Endodermal cell (in vitro differentiated cells): ENCODE measurements around the gene KLHDC9. TPM values are rescaled to one million over a fixed set of nuclear protein-coding genes. Genes with fewer than 3 reads are reported as not detected.

Experiments
- DNase-seq: peaks from one replicate; pipeline ENCODE4 v3.0.0-alpha.2; 2017
- H3K27ac ChIP-seq: 2 replicates; pipeline ENCODE4 v1.5.1; 2013; ENCODE audit warnings: mild to moderate bottlenecking, low read depth, low read length, moderate library complexity
- H3K27me3 ChIP-seq: 2 replicates; pipeline ENCODE4 v1.6.1; 2013; ENCODE audit warnings: mild to moderate bottlenecking, low read length, moderate library complexity; ENCODE audit not compliant: insufficient read depth, control insufficient read depth, poor library complexity, severe bottlenecking
- H3K36me3 ChIP-seq: 2 replicates; pipeline ENCODE4 v1.7.0; 2013; ENCODE audit warnings: mild to moderate bottlenecking, low read length, moderate library complexity; ENCODE audit not compliant: control insufficient read depth, insufficient read depth
- H3K4me1 ChIP-seq: one replicate; pipeline ENCODE4 v1.7.0; 2013; ENCODE audit warnings: low read length; ENCODE audit not compliant: control insufficient read depth, insufficient read depth
- H3K4me3 ChIP-seq: 2 replicates; pipeline ENCODE4 v1.5.1; 2013; ENCODE audit warnings: mild to moderate bottlenecking, low read length, moderate library complexity
- H3K9ac ChIP-seq: 2 replicates; pipeline ENCODE4 v1.6.1; 2013; ENCODE audit warnings: mild to moderate bottlenecking, low read length, moderate library complexity; ENCODE audit not compliant: poor library complexity, severe bottlenecking; ENCODE audit errors: extremely low read depth
- H3K9me3 ChIP-seq: 2 replicates; pipeline ENCODE4 v1.6.1; 2013; ENCODE audit warnings: mild to moderate bottlenecking, low read length, moderate library complexity; ENCODE audit not compliant: control insufficient read depth
- H3K27ac Mint-ChIP-seq: 2 replicates; pipeline ENCODE4 v1.8.0; 2020; ENCODE audit warnings: mixed read lengths
- H3K27me3 Mint-ChIP-seq: 2 replicates; pipeline ENCODE4 v1.8.0; 2021; ENCODE audit warnings: mild to moderate bottlenecking, mixed read lengths; ENCODE audit not compliant: insufficient read depth
- H3K36me3 Mint-ChIP-seq: 2 replicates; pipeline ENCODE4 v1.8.0; 2020; ENCODE audit warnings: low read depth, mixed read lengths
- H3K4me1 Mint-ChIP-seq: 2 replicates; pipeline ENCODE4 v1.8.0; 2020; ENCODE audit warnings: mixed read lengths
- H3K4me3 Mint-ChIP-seq: 2 replicates; pipeline ENCODE4 v1.8.0; 2020; ENCODE audit warnings: mild to moderate bottlenecking, moderate library complexity, mixed read lengths
- H3K9me3 Mint-ChIP-seq: 2 replicates; pipeline ENCODE4 v1.8.0; 2020; ENCODE audit warnings: mild to moderate bottlenecking, mixed read lengths
- WGBS, 2 experiments: methylation state at CpG; one replicate each; pipeline versions ENCODE4 v1.1.5 to v1.1.7; 2013; ENCODE audit warnings: missing lambda C conversion rate in 2 of 2, mixed read lengths in 1 of 2; ENCODE audit not compliant: insufficient coverage in 1 of 2, insufficient read length in 1 of 2; 5-methylcytosine and 5-hydroxymethylcytosine counted together
- total RNA-seq, 2 donors: library from RNA; stranded (reverse); fragmentation: NEBNext Ultra II Directional in 1 of 2; extraction: Animal tissue kit (Norgen Biotek cat#: 25700) in 1 of 2; gene quantifications; 2 replicates in 1 of 2; 3 replicates in 1 of 2; pipeline ENCODE4 v1.2.1, GENCODE V29; 2021
- TF ChIP-seq, protein P1 (sequence below): fragments of 200-600 bp; sonication (generic); conservative IDR thresholded peaks from 2 replicates; pipeline ENCODE4 v1.5.0; 2021; ENCODE audit warnings: antibody characterized with exemption, mild to moderate bottlenecking

The KLHDC9 gene
- total RNA-seq, 2 donors from 2014 or later, result 14.6 to 25.4 TPM

DNA sequence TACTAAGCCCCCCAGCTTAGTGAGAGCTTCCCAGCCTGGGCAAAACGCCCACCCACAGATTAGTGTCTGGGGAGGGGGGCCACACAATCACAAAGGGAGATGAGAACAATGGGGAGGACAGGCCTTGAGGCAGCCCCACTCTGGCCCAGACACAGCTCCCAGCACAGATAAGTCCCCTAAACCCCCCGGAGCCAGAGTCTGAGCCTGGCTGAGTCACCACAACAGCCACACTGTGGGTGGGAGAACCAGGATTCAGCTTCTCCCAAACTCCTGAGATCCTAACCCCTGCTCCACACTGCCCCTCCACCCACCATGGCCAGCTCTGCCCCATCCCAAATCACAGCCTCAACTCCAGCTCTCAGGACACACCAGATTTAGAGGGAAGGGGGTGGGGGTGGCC, 13.0 kb upstream of the KLHDC9 start:
- DNase-seq, result no peak
- H3K27ac Mint-ChIP-seq, result peak overlapping the region; percentile 80
- H3K9ac ChIP-seq, result no peak overlapping the region
- H3K9me3 ChIP-seq, result no peaks in the 10 kb centered on the region
- H3K9me3 Mint-ChIP-seq, result no peaks in the 10 kb centered on the region
- no peaks in the 10 kb centered on the region for H3K36me3 Mint-ChIP-seq
- 63% methylated on average over 2 of the region's 2 CpGs; no CpG with 5 or more reads in 1 of the 2 experiments for WGBS, 2 experiments
- H3K4me1 Mint-ChIP-seq, result peaks cover 30% of the 10 kb centered on the region
- no peak overlapping the region for H3K4me3 ChIP-seq
- TF ChIP-seq, protein P1, sequence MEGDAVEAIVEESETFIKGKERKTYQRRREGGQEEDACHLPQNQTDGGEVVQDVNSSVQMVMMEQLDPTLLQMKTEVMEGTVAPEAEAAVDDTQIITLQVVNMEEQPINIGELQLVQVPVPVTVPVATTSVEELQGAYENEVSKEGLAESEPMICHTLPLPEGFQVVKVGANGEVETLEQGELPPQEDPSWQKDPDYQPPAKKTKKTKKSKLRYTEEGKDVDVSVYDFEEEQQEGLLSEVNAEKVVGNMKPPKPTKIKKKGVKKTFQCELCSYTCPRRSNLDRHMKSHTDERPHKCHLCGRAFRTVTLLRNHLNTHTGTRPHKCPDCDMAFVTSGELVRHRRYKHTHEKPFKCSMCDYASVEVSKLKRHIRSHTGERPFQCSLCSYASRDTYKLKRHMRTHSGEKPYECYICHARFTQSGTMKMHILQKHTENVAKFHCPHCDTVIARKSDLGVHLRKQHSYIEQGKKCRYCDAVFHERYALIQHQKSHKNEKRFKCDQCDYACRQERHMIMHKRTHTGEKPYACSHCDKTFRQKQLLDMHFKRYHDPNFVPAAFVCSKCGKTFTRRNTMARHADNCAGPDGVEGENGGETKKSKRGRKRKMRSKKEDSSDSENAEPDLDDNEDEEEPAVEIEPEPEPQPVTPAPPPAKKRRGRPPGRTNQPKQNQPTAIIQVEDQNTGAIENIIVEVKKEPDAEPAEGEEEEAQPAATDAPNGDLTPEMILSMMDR, result no peak
- H3K4me1 ChIP-seq, result peaks cover 6% of the 10 kb centered on the region
- no peak overlapping the region for H3K27ac ChIP-seq
- peaks cover 2% of the 10 kb centered on the region for H3K27me3 Mint-ChIP-seq
- H3K4me3 Mint-ChIP-seq, result no peak overlapping the region
- no peaks in the 10 kb centered on the region for H3K36me3 ChIP-seq
- H3K27me3 ChIP-seq, result no peaks in the 10 kb centered on the region

DNA sequence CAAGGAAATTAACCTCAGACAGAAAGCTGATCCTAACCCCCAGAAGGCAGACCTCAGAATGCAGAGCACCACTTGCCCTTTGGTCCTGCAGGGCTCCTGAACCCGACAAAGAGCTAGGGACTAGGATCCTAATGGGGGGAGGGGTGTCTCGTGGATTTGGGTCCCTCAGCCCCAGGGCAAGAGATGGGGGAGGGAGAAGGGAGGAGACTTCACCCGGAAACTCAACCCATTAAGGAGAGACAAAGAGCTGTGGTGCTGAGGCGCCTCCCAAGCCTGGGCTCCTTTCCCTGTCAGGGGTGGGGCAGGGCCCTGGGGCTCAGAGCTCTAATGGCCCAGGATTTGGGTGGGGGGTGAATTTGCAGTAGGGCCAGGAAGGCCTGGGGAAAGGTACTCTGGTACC, 11.7 kb upstream of the KLHDC9 start:
- H3K4me1 Mint-ChIP-seq, result peaks cover 30% of the 10 kb centered on the region
- no peak overlapping the region for H3K4me3 Mint-ChIP-seq
- H3K9ac ChIP-seq, result no peak overlapping the region
- no peaks in the 10 kb centered on the region for H3K9me3 ChIP-seq
- H3K27me3 ChIP-seq, result no peaks in the 10 kb centered on the region
- DNase-seq, result no peak
- peak overlapping the region; percentile 21 for H3K27ac Mint-ChIP-seq
- H3K9me3 Mint-ChIP-seq, result no peaks in the 10 kb centered on the region
- TF ChIP-seq, protein P1, result no peak
- no peak overlapping the region for H3K4me3 ChIP-seq
- H3K36me3 Mint-ChIP-seq, result no peaks in the 10 kb centered on the region
- no peaks in the 10 kb centered on the region for H3K36me3 ChIP-seq
- peaks cover 2% of the 10 kb centered on the region for H3K27me3 Mint-ChIP-seq
- H3K4me1 ChIP-seq, result peaks cover 6% of the 10 kb centered on the region
- no peak overlapping the region for H3K27ac ChIP-seq
- 79% methylated on average over 4 of the region's 4 CpGs; no CpG with 5 or more reads in 1 of the 2 experiments for WGBS, 2 experiments

DNA sequence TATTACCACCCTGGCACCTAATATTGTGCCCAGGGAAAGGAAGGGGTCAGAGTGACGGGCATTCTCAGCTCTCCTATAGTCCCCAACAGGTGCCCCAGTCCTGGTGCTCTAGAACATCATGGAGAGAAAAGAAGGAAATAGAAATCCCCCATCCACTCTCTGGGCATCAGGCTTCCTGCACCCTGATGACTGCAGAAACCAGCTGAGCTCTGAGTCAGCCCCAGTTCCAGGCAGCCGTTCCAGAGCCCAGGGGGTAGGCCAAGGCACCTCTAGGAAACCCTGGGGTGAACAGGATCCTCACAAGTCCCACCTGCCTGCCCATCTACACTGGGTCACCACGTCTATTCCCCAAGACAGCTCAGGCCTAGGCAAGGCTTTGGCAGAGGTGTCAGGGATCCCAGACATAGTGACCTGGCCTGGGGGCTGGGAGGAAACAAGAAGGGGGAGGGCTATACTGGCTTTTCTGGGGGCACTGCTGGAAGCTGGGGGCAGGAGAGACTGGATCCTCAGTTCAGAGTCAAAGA, 9.5 kb upstream of the KLHDC9 start:
- H3K27me3 Mint-ChIP-seq, result peaks cover 5% of the 10 kb centered on the region
- DNase-seq, result peak; percentile 35
- no peaks in the 10 kb centered on the region for H3K36me3 Mint-ChIP-seq
- no peak overlapping the region for H3K27ac ChIP-seq
- H3K27ac Mint-ChIP-seq, result no peak overlapping the region
- peaks cover 22% of the 10 kb centered on the region for H3K4me1 Mint-ChIP-seq
- no peak overlapping the region for H3K4me3 Mint-ChIP-seq
- H3K9ac ChIP-seq, result no peak overlapping the region
- 80 to 87% methylated on average over 1 to 3 of the region's 3 CpGs for WGBS, 2 experiments
- no peak overlapping the region for H3K4me3 ChIP-seq
- no peaks in the 10 kb centered on the region for H3K9me3 ChIP-seq
- peaks cover 6% of the 10 kb centered on the region for H3K4me1 ChIP-seq
- H3K9me3 Mint-ChIP-seq, result no peaks in the 10 kb centered on the region
- H3K27me3 ChIP-seq, result no peaks in the 10 kb centered on the region
- TF ChIP-seq, protein P1, result no peak
- H3K36me3 ChIP-seq, result no peaks in the 10 kb centered on the region
